GM12878 (cell line): ENCODE measurements around the gene OS9. TPM values are rescaled to one million over a fixed set of nuclear protein-coding genes. Genes with fewer than 3 reads are reported as not detected.

ENCODE experiments used
- ATAC-seq: fragments of 200-7000 bp; cut with Tn5 transposase; 3 replicates; pipeline ENCODE4 v1.9.1; 2020; ENCODE audit warnings: mild to moderate bottlenecking, moderate library complexity
- BruUV-seq: library from RNA; stranded (reverse); fragments of 400-500 nt; replicated peaks from 2 replicates; lab custom pipeline; 2021; lab: Mats Ljungman, UMichigan
- CTCF ChIA-PET: fragments of 300-600 bp; sonication (Branson Sonifier 250); formaldehyde crosslinking; extraction: SDS; loops from one replicate; lab custom pipeline; 2021; ENCODE audit warnings: inconsistent platforms; lab: Yijun Ruan, JAX
- POLR2A ChIA-PET: fragments of 350-600 bp; formaldehyde crosslinking; extraction: SDS; loops from one replicate; lab custom pipeline; 2021; ENCODE audit warnings: inconsistent platforms; lab: Charles Lee
- RAD21 ChIA-PET: fragments of 300-600 bp; sonication (Branson Sonifier 250); formaldehyde crosslinking; loops from one replicate; lab custom pipeline; 2023; ENCODE audit warnings: antibody characterized with exemption; ENCODE audit not compliant: unreplicated experiment; lab: Charles Lee
- SMC1A ChIA-PET: fragments of 300-600 bp; sonication (Branson Sonifier 250); formaldehyde crosslinking; loops from one replicate; lab custom pipeline; 2023; ENCODE audit not compliant: unreplicated experiment, uncharacterized antibody; lab: Charles Lee
- DNase-seq: peaks from one replicate; pipeline ENCODE4 v3.0.0-alpha.2; 2011; ENCODE audit warnings: low read depth, low spot score
- FAIRE-seq: peaks from 3 replicates; lab custom pipeline; 2011; peaks lifted over from hg19 to GRCh38; lab: Jason Lieb, UNC
- H2AFZ ChIP-seq: 2 replicates; pipeline ENCODE4 v1.6.0; 2011; ENCODE audit warnings: low read depth, low read length, control low read depth; ENCODE audit not compliant: control insufficient read depth
- H3K27ac ChIP-seq: 2 replicates; pipeline ENCODE4 v1.5.1; 2011; ENCODE audit warnings: control low read depth; ENCODE audit not compliant: control insufficient read depth, insufficient read depth
- H3K27me3 ChIP-seq, 2 experiments: replicated peaks in 1 of 2; 2 replicates each; pipeline versions ENCODE4 v1.6.0 to v1.6.1; 2011; ENCODE audit warnings: low read length in 1 of 2; ENCODE audit not compliant: control insufficient read depth in 2 of 2, insufficient read depth in 2 of 2
- H3K36me3 ChIP-seq, 2 experiments: 2 replicates each; pipeline ENCODE4 v1.5.1; 2011; ENCODE audit warnings: low read length in 1 of 2; ENCODE audit not compliant: control insufficient read depth in 2 of 2, insufficient read depth in 2 of 2
- H3K4me1 ChIP-seq: 2 replicates; pipeline ENCODE4 v1.6.1; 2011; ENCODE audit warnings: mild to moderate bottlenecking, low read length, moderate library complexity, mixed read lengths; ENCODE audit not compliant: control insufficient read depth, insufficient read depth
- H3K4me2 ChIP-seq: 2 replicates; pipeline ENCODE4 v1.6.0; 2011; ENCODE audit warnings: control low read depth; ENCODE audit not compliant: control insufficient read depth, insufficient read depth
- H3K4me3 ChIP-seq: fragments of 200-600 bp; sonication (generic); 2 replicates; pipeline ENCODE4 v1.5.1; 2016
- H3K79me2 ChIP-seq: 2 replicates; pipeline ENCODE4 v1.6.0; 2011; ENCODE audit warnings: low read length; ENCODE audit not compliant: control insufficient read depth, insufficient read depth
- H3K9ac ChIP-seq: 2 replicates; pipeline ENCODE4 v1.8.0; 2011; ENCODE audit warnings: low read length, control low read depth, mixed read lengths; ENCODE audit not compliant: control insufficient read depth, insufficient read depth
- H3K9me3 ChIP-seq: replicated peaks from 3 replicates; pipeline ENCODE4 v1.5.1; 2011; ENCODE audit warnings: mild to moderate bottlenecking, low read length; ENCODE audit not compliant: control insufficient read depth, insufficient read depth
- H4K20me1 ChIP-seq: 2 replicates; pipeline ENCODE4 v1.6.0; 2011; ENCODE audit not compliant: control insufficient read depth, insufficient read depth
- CEBPB ChIP-seq, 2 experiments: fragments of 150-350 bp in 1 of 2; IDR thresholded peaks; 2 replicates each; pipeline ENCODE4 v1.6.1; 2012 to 2014; ENCODE audit warnings: low read depth in 2 of 2, low read length in 2 of 2, borderline replicate concordance in 1 of 2, inconsistent platforms in 1 of 2
- CHD1 ChIP-seq: IDR thresholded peaks from 2 replicates; pipeline ENCODE4 v1.6.1; 2012; ENCODE audit warnings: low read depth, low read length, improper control_type of control experiment
- MTA2 ChIP-seq: fragments of 450-650 bp; IDR thresholded peaks from 2 replicates; pipeline ENCODE4 v1.6.1; 2016; ENCODE audit warnings: low read depth, mild to moderate bottlenecking, moderate library complexity
- MYC ChIP-seq: IDR thresholded peaks from 2 replicates; pipeline ENCODE4 v1.6.1; 2011; ENCODE audit warnings: mild to moderate bottlenecking, low read length, moderate library complexity, inconsistent platforms; ENCODE audit not compliant: insufficient read depth, insufficient replicate concordance, insufficient read length, severe bottlenecking
- NFIC ChIP-seq: IDR thresholded peaks from 2 replicates; pipeline ENCODE4 v1.6.1; 2012; ENCODE audit warnings: low read depth, mild to moderate bottlenecking, inconsistent platforms, low read length, moderate library complexity
- NR2F1 ChIP-seq: fragments of 450-650 bp; conservative IDR thresholded peaks from 2 replicates; pipeline ENCODE4 v1.6.1; 2017; ENCODE audit warnings: mild to moderate bottlenecking
- WGBS: methylation state at CpG from one replicate; pipeline ENCODE4 v1.1.6; 2016; ENCODE audit warnings: low lambda C conversion rate; ENCODE audit not compliant: insufficient replicate concordance, insufficient coverage; ENCODE audit errors: missing lambda C conversion rate; 5-methylcytosine and 5-hydroxymethylcytosine counted together
- in situ Hi-C: fragments of 300-500 bp; cut with MboI; formaldehyde crosslinking; loops from 9 replicates; pipeline ENCODE4 v1.14.3; 2018; ENCODE audit warnings: mixed read lengths
- intact Hi-C: fragments of 100-400 bp; cut with micrococcal nuclease; formaldehyde crosslinking; loops from one replicate; pipeline ENCODE4 v1.14.2; 2022; ENCODE audit not compliant: unreplicated experiment
- polyA plus RNA-seq, 11 experiments: library from polyadenylated mRNA; depleted of rRNA in 4 of 11; unstranded in 6 of 11; stranded (reverse) in 5 of 11; fragments of >200 nt; fragmentation: Nextera tagmentation in 4 of 11; fragmentation: Illumina TruSeq in 1 of 11; extraction: Ambion mirVana in 4 of 11; extraction: Trizol in 1 of 11; gene quantifications; 1 replicate in 1 of 11; 2 replicates in 10 of 11; pipeline versions ENCODE4 v1.2.1 to v1.2.3, GENCODE V29; 2011 to 2016; ENCODE audit warnings: inconsistent platforms in 2 of 11, missing spikeins in 2 of 11, low read depth in 1 of 11
- total RNA-seq, 4 experiments: library from RNA; depleted of rRNA in 3 of 4; stranded (reverse); fragments of >200 nt in 3 of 4; fragmentation: Illumina TruSeq in 1 of 4; extraction: Trizol in 1 of 4; gene quantifications; 2 replicates each; pipeline versions ENCODE4 v1.2.1 to v1.2.3, GENCODE V29; 2013 to 2021
- TF ChIP-seq, protein P1 (sequence below): fragments of 450-650 bp; IDR thresholded peaks from 2 replicates; pipeline ENCODE4 v1.6.1; 2017; ENCODE audit warnings: borderline replicate concordance

The OS9 gene
- total and polyA plus RNA-seq, 10 of the 15 experiments (the other 5 are each of a cell fraction or from before 2014, with no cell fraction given): 5.2 to 106 (median 79.1) TPM

DNA sequence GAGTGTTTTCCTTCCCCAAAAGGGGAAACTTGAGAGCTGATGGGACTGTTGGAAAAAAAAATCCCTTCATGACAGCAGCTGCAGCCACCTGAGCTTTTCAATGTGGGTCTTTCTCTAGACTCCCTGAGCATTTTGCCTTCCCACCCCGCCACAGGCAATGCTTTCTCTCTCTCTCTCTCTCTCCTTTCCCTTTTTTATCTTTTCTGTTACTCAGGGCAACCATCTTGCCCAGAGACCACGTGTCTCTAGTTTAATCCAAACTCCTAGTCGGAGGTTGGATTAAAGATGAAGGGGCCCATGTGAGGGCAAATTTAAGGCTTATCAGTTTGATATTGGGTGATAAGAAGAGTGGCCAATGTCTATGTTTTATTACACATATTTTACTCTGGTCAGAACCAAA lies 35.0 kb upstream of the OS9 start:
- no peaks in the 10 kb centered on the region; the same call in 1 of the 3 replicates for H3K9me3 ChIP-seq
- H3K27ac ChIP-seq: no peak overlapping the region
- ATAC-seq: no peak
- no peak overlapping the region for H3K9ac ChIP-seq
- no TSS peak for BruUV-seq
- POLR2A ChIA-PET: no interaction called here
- TF ChIP-seq CHD1: no peak
- no peak for TF ChIP-seq CEBPB (IDR thresholded peaks at IDR 0.05; ENCODE audit: borderline replicate concordance in 1 of 2, low read depth in 2 of 2, low read length in 2 of 2)
- TF ChIP-seq MYC: no peak
- TF ChIP-seq, protein P1, sequence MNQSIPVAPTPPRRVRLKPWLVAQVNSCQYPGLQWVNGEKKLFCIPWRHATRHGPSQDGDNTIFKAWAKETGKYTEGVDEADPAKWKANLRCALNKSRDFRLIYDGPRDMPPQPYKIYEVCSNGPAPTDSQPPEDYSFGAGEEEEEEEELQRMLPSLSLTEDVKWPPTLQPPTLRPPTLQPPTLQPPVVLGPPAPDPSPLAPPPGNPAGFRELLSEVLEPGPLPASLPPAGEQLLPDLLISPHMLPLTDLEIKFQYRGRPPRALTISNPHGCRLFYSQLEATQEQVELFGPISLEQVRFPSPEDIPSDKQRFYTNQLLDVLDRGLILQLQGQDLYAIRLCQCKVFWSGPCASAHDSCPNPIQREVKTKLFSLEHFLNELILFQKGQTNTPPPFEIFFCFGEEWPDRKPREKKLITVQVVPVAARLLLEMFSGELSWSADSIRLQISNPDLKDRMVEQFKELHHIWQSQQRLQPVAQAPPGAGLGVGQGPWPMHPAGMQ: no peak
- no peak for TF ChIP-seq NR2F1
- no peak for TF ChIP-seq NFIC
- TF ChIP-seq MTA2: no peak
- TF ChIP-seq, all 136 proteins: peak for 0
- Histone ChIP-seq H3K27me3 (no peaks in the 10 kb centered on the region), H3K36me3 (no peaks in the 10 kb centered on the region), H3K4me3 (no peak overlapping the region), H4K20me1 (no peaks in the 10 kb centered on the region), H3K79me2 (no peaks in the 10 kb centered on the region), H2AFZ (no peak overlapping the region), H3K4me2 (no peak overlapping the region), H3K4me1 (no peaks in the 10 kb centered on the region)
- ChIA-PET SMC1A (no interaction called here), RAD21 (no interaction called here), CTCF (no interaction called here)
- FAIRE-seq: no peak
- intact Hi-C loops (no loop called here), in situ Hi-C loops (no loop called here)
- 13% methylated on average over 3 of the region's 3 CpGs for WGBS
- no peak for DNase-seq
